ENCODE results near the gene METTL24. TPM values are rescaled to one million over a fixed set of nuclear protein-coding genes. Genes with fewer than 3 reads are reported as not detected.
"Not testable (repeated sequence)": the region's sequence is repeated elsewhere in the genome, so short reads cannot be mapped to it uniquely, and the experiment has no call there.

Gene METTL24
- total RNA-seq, 1 experiment from 2014 or later, result 0.61 TPM

DNA sequence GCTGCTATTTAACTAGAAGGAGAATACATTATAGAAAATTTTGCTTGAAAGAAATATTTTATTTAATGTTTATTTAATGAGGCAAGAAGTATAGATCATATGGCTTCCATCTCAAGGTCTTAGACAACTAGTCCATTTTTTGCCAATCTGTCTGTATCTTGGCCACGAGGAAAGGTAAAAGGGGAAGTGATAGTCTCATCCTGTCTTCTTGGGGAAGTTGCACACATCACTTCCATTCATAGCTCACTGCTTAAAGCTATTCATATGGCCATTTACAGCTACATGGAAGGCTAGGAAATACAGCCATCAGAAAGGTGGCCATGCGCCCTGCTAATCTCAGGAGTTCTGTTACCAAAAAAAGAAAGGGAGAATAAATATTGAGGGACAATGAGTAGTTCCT is 50.8 kb downstream of the METTL24 start:
- H3K27me3 ChIP-seq (ENCODE audit: insufficient read depth, low read length), result no peaks in the 10 kb centered on the region
- TF ChIP-seq, protein P1, sequence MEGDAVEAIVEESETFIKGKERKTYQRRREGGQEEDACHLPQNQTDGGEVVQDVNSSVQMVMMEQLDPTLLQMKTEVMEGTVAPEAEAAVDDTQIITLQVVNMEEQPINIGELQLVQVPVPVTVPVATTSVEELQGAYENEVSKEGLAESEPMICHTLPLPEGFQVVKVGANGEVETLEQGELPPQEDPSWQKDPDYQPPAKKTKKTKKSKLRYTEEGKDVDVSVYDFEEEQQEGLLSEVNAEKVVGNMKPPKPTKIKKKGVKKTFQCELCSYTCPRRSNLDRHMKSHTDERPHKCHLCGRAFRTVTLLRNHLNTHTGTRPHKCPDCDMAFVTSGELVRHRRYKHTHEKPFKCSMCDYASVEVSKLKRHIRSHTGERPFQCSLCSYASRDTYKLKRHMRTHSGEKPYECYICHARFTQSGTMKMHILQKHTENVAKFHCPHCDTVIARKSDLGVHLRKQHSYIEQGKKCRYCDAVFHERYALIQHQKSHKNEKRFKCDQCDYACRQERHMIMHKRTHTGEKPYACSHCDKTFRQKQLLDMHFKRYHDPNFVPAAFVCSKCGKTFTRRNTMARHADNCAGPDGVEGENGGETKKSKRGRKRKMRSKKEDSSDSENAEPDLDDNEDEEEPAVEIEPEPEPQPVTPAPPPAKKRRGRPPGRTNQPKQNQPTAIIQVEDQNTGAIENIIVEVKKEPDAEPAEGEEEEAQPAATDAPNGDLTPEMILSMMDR (conservative IDR thresholded peaks at IDR 0.05), result no peak
- H3K14ac ChIP-seq (ENCODE audit: insufficient read depth, low read length), result no peak overlapping the region
- H3K56ac ChIP-seq (ENCODE audit: insufficient read length, low read depth, low read length), result no peak overlapping the region
- no peak overlapping the region for H3K9ac ChIP-seq (ENCODE audit: extremely low read depth, insufficient read length, low read length)
- Mint-ChIP-seq H3K4me3 (no peak overlapping the region), H3K27ac (no peak overlapping the region), H3K27me3 (ENCODE audit: low read depth) (no peaks in the 10 kb centered on the region), H3K4me1 (peaks cover 3 to 10% of the 10 kb centered on the region in 2 experiments; a peak in 3 of 4 replicates), H3K36me3 (ENCODE audit: insufficient read depth in 1 of 3, low read depth in 3 of 3) (peaks cover 0 to 10% (median 3%) of the 10 kb centered on the region in 3 experiments; a peak in 4 of 7 replicates), H3K9me3 (peaks cover 8 to 10% of the 10 kb centered on the region in 2 experiments; a peak in 3 of 5 replicates)
- no peak overlapping the region for H2AFZ ChIP-seq (ENCODE audit: low read length)
- H4K8ac ChIP-seq (replicated peaks; ENCODE audit: insufficient read length, low read depth, low read length), result no peak overlapping the region
- H3K4me1 ChIP-seq (ENCODE audit: insufficient read depth, low read length), result no peaks in the 10 kb centered on the region
- H3K9me3 ChIP-seq (ENCODE audit: control insufficient read depth, low read depth, low read length), result no peaks in the 10 kb centered on the region
- H4K91ac ChIP-seq (ENCODE audit: insufficient read length, low read depth, low read length), result no peak overlapping the region
- no peaks in the 10 kb centered on the region for H3K79me1 ChIP-seq (ENCODE audit: insufficient read depth, low read depth, low read length, poor library complexity, severe bottlenecking)
- WGBS (ENCODE audit: extremely low coverage, insufficient read length, low lambda C conversion rate), result no CpG with 5 or more reads among the region's 2 CpGs
- H2AK5ac ChIP-seq (ENCODE audit: insufficient read length, low read length), result no peak overlapping the region
- no peak overlapping the region for H3K4me2 ChIP-seq (ENCODE audit: insufficient read depth, insufficient read length, low read length)
- H2BK15ac ChIP-seq (ENCODE audit: low read depth, low read length), result no peak overlapping the region
- no peaks in the 10 kb centered on the region for H3K79me2 ChIP-seq (ENCODE audit: insufficient read depth, low read length)
- no peak overlapping the region for H2BK120ac ChIP-seq (ENCODE audit: low read depth, low read length, poor library complexity, severe bottlenecking)
- H3K23me2 ChIP-seq (ENCODE audit: insufficient read length, low read depth, low read length, poor library complexity, severe bottlenecking), result no peaks in the 10 kb centered on the region
- no peak overlapping the region for H2BK12ac ChIP-seq (ENCODE audit: insufficient read length, low read depth, low read length)
- H3K27ac ChIP-seq (ENCODE audit: insufficient read length, low read depth, low read length), result no peak overlapping the region
- H3K4ac ChIP-seq (ENCODE audit: low read depth, low read length), result no peak overlapping the region
- no peaks in the 10 kb centered on the region for H4K20me1 ChIP-seq (ENCODE audit: control insufficient read depth, insufficient read depth, insufficient read length)
- no peak overlapping the region for H3T11ph ChIP-seq (ENCODE audit: low read length)
- no peak overlapping the region for H4K5ac ChIP-seq (ENCODE audit: insufficient read length, low read depth, low read length)
- no peak overlapping the region for H2BK20ac ChIP-seq (ENCODE audit: low read depth, low read length, poor library complexity, severe bottlenecking)
- no peak overlapping the region for H3K23ac ChIP-seq (ENCODE audit: insufficient read length, low read depth, low read length)
- no peak overlapping the region for H3K18ac ChIP-seq (ENCODE audit: insufficient read length, low read depth, low read length)
- DNase-seq, result no peak
- H2BK5ac ChIP-seq (ENCODE audit: insufficient read length, low read length), result no peak overlapping the region

DNA sequence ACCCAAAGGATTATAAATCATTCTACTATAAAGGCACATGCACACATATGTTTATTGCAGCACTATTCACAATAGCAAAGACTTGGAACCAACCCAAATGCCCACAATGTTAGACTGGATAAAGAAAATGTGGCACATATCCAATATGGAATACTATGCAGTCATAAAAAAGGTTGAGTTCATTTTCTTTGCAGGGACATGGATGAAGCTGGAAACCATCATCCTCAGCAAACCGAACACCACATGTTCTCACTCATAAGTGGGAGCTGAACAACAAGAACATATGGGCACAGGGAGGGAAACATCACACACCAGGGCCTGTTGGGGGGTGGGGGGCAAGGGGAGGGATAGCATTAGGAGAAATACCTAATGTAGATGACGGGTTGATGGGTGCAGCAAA is 52.3 kb downstream of the METTL24 start:
- no CpG with 5 or more reads among the region's 2 CpGs for WGBS (ENCODE audit: extremely low coverage, insufficient read length, low lambda C conversion rate)

More for the DNA sequence above, 52.3 kb downstream of the METTL24 start:
- not testable (repeated sequence) for H3K14ac ChIP-seq (ENCODE audit: insufficient read depth, low read length); H3K18ac ChIP-seq (ENCODE audit: insufficient read length, low read depth, low read length); H4K91ac ChIP-seq (ENCODE audit: insufficient read length, low read depth, low read length); H2BK12ac ChIP-seq (ENCODE audit: insufficient read length, low read depth, low read length); H3K4me1 ChIP-seq (ENCODE audit: insufficient read depth, low read length); H3K23me2 ChIP-seq (ENCODE audit: insufficient read length, low read depth, low read length, poor library complexity, severe bottlenecking); H2AK5ac ChIP-seq (ENCODE audit: insufficient read length, low read length); H2AFZ ChIP-seq (ENCODE audit: low read length); H3K4ac ChIP-seq (ENCODE audit: low read depth, low read length); H3T11ph ChIP-seq (ENCODE audit: low read length); H3K27ac Mint-ChIP-seq; H3K79me2 ChIP-seq (ENCODE audit: insufficient read depth, low read length); H3K79me1 ChIP-seq (ENCODE audit: insufficient read depth, low read depth, low read length, poor library complexity, severe bottlenecking); H2BK120ac ChIP-seq (ENCODE audit: low read depth, low read length, poor library complexity, severe bottlenecking); H3K9ac ChIP-seq (ENCODE audit: extremely low read depth, insufficient read length, low read length); H3K27ac ChIP-seq (ENCODE audit: insufficient read length, low read depth, low read length); H2BK20ac ChIP-seq (ENCODE audit: low read depth, low read length, poor library complexity, severe bottlenecking); H3K27me3 Mint-ChIP-seq (ENCODE audit: low read depth); H4K20me1 ChIP-seq (ENCODE audit: control insufficient read depth, insufficient read depth, insufficient read length); H3K4me1 Mint-ChIP-seq; H3K23ac ChIP-seq (ENCODE audit: insufficient read length, low read depth, low read length); H3K4me3 Mint-ChIP-seq; H3K4me2 ChIP-seq (ENCODE audit: insufficient read depth, insufficient read length, low read length); H3K9me3 ChIP-seq (ENCODE audit: control insufficient read depth, low read depth, low read length); DNase-seq; H2BK5ac ChIP-seq (ENCODE audit: insufficient read length, low read length); H3K56ac ChIP-seq (ENCODE audit: insufficient read length, low read depth, low read length); H4K5ac ChIP-seq (ENCODE audit: insufficient read length, low read depth, low read length); H3K27me3 ChIP-seq (ENCODE audit: insufficient read depth, low read length); H2BK15ac ChIP-seq (ENCODE audit: low read depth, low read length); H4K8ac ChIP-seq (replicated peaks; ENCODE audit: insufficient read length, low read depth, low read length)
- Mint-ChIP-seq H3K9me3 (peaks cover 8 to 10% of the 10 kb centered on the region in 2 experiments; a peak in 3 of 5 replicates), H3K36me3 (ENCODE audit: insufficient read depth in 1 of 3, low read depth in 3 of 3) (peaks cover 0 to 10% (median 3%) of the 10 kb centered on the region in 3 experiments; a peak in 4 of 7 replicates)

Data from H9 (cell line).